GM18868 (cell line): Measurements from ENCODE around the gene RABIF.
"Not testable (repeated sequence)": the region's sequence is repeated elsewhere in the genome, so short reads cannot be mapped to it uniquely, and the experiment has no call there.

Experiments
- ATAC-seq: cut with Tn5 transposase; IDR thresholded peaks from one replicate; pipeline ENCODE4 v1.9.1; 2021; ENCODE audit warnings: mild to moderate bottlenecking, moderate library complexity; ENCODE audit not compliant: unreplicated experiment

Gene RABIF

GRCh38 chr1:202835548-202836072 lies 53.3 kb downstream of the RABIF start:
- no peak for ATAC-seq

- no peak for ATAC-seq
Observed at GRCh38 chr1:202834771-202835547, 54.0 kb downstream of the RABIF start.

GRCh38 chr1:202831906-202832305 lies 57.0 kb downstream of the RABIF start:
- ATAC-seq, result no peak

- not testable (repeated sequence) for ATAC-seq
Observed at GRCh38 chr1:202829223-202829622, 59.7 kb downstream of the RABIF start.
